ENCODE data around the gene SIX4. TPM values are rescaled to one million over a fixed set of nuclear protein-coding genes. Genes with fewer than 3 reads are reported as not detected.

The SIX4 gene
- polyA plus RNA-seq, 3 donors, result not detected

- Mint-ChIP-seq H3K27me3 (ENCODE audit: low read depth in 3 of 3) (peaks cover 2 to 13% (median 4%) of the 10 kb centered on the region in 3 donors), H3K9me3 (peaks cover 0 to 10% (median 5%) of the 10 kb centered on the region in 7 donors), H3K27ac (no peak overlapping the region), H3K36me3 (no peaks in the 10 kb centered on the region), H3K4me1 (peaks cover 3% of the 10 kb centered on the region), H3K4me3 (no peak overlapping the region)
- H3K27me3 ChIP-seq (ENCODE audit: control insufficient read depth in 2 of 2, insufficient read depth in 2 of 2, low read length in 2 of 2), result no peaks in the 10 kb centered on the region
- no peaks in the 10 kb centered on the region for H4K20me1 ChIP-seq (ENCODE audit: insufficient read depth, low read length)
- peaks cover 0 to 6% of the 10 kb centered on the region in 2 donors for H3K9me3 ChIP-seq (replicated peaks in 1 of 2; ENCODE audit: control insufficient read depth in 1 of 2, insufficient read depth in 1 of 2, low read length in 2 of 2)
- no peak overlapping the region for H3K4me2 ChIP-seq (replicated peaks; ENCODE audit: extremely low read depth, low read length, poor library complexity, severe bottlenecking)
- H3K4me1 ChIP-seq (ENCODE audit: control insufficient read depth in 1 of 2, insufficient read depth in 2 of 2, low read length in 2 of 2), result no peaks in the 10 kb centered on the region
- H3K79me2 ChIP-seq (ENCODE audit: insufficient read depth, low read length), result no peaks in the 10 kb centered on the region
- H3K4me3 ChIP-seq (replicated peaks in 1 of 3; ENCODE audit: low read depth in 2 of 3, low read length in 3 of 3), result no peak overlapping the region
- H3K9ac ChIP-seq (ENCODE audit: insufficient read depth, low read length, poor library complexity, severe bottlenecking), result no peak overlapping the region
- H2AFZ ChIP-seq (ENCODE audit: insufficient read depth, low read depth, low read length, poor library complexity, severe bottlenecking), result no peak overlapping the region
- DNase-seq, result no peak
- H3K27ac ChIP-seq (ENCODE audit: low read depth in 1 of 2, low read length in 2 of 2), result no peak overlapping the region
- TF ChIP-seq CTCF (IDR thresholded peaks at IDR 0.05), result no peak
- intact Hi-C loops (cut with micrococcal nuclease), result no loop called here
- no peaks in the 10 kb centered on the region for H3K36me3 ChIP-seq (replicated peaks in 1 of 2; ENCODE audit: control insufficient read depth in 1 of 2, insufficient read depth in 2 of 2, low read length in 2 of 2)
Observed at GRCh38 chr14:60686865-60687264, 37.3 kb downstream of the SIX4 start.

GRCh38 chr14:60684203-60684602 lies 39.9 kb downstream of the SIX4 start:
- Histone ChIP-seq H3K36me3 (replicated peaks in 1 of 2; ENCODE audit: control insufficient read depth in 1 of 2, insufficient read depth in 2 of 2, low read length in 2 of 2) (no peaks in the 10 kb centered on the region), H3K9ac (ENCODE audit: insufficient read depth, low read length, poor library complexity, severe bottlenecking) (no peak overlapping the region), H3K4me3 (replicated peaks in 1 of 3; ENCODE audit: low read depth in 2 of 3, low read length in 3 of 3) (no peak overlapping the region), H3K27ac (ENCODE audit: low read depth in 1 of 2, low read length in 2 of 2) (no peak overlapping the region), H4K20me1 (ENCODE audit: insufficient read depth, low read length) (no peaks in the 10 kb centered on the region), H3K79me2 (ENCODE audit: insufficient read depth, low read length) (no peaks in the 10 kb centered on the region), H3K27me3 (ENCODE audit: control insufficient read depth in 2 of 2, insufficient read depth in 2 of 2, low read length in 2 of 2) (peaks cover 0 to 2% of the 10 kb centered on the region in 2 donors), H3K9me3 (replicated peaks in 1 of 2; ENCODE audit: control insufficient read depth in 1 of 2, insufficient read depth in 1 of 2, low read length in 2 of 2) (peaks cover 0 to 6% of the 10 kb centered on the region in 2 donors), H3K4me2 (replicated peaks; ENCODE audit: extremely low read depth, low read length, poor library complexity, severe bottlenecking) (no peak overlapping the region), H3K4me1 (ENCODE audit: control insufficient read depth in 1 of 2, insufficient read depth in 2 of 2, low read length in 2 of 2) (no peaks in the 10 kb centered on the region), H2AFZ (ENCODE audit: insufficient read depth, low read depth, low read length, poor library complexity, severe bottlenecking) (no peak overlapping the region)
- Mint-ChIP-seq H3K27ac (no peak overlapping the region), H3K27me3 (ENCODE audit: low read depth in 3 of 3) (peaks cover 6 to 17% (median 16%) of the 10 kb centered on the region in 3 donors), H3K9me3 (peaks cover 0 to 17% (median 7%) of the 10 kb centered on the region in 7 donors), H3K4me1 (peaks cover 3% of the 10 kb centered on the region), H3K4me3 (no peak overlapping the region), H3K36me3 (no peaks in the 10 kb centered on the region)
- DNase-seq, result no peak
- 94% methylated on average over 2 of the region's 2 CpGs for WGBS (ENCODE audit: insufficient coverage)
- no peak for TF ChIP-seq CTCF (IDR thresholded peaks at IDR 0.05)
- intact Hi-C loops (cut with micrococcal nuclease), result no loop called here

All from CD14-positive monocyte (primary cell).